BLaER1 (cell line): Measurements from ENCODE around the gene ERG.

Experiments used
- H3K27ac ChIP-seq: shearing (Covaris generic); formaldehyde crosslinking; 2 replicates; pipeline ENCODE4 v1.8.1; 2022
- H3K27me3 ChIP-seq: shearing (Covaris generic); formaldehyde crosslinking; 2 replicates; pipeline ENCODE4 v1.8.1; 2022
- H3K36me3 ChIP-seq: shearing (Covaris generic); formaldehyde crosslinking; 2 replicates; pipeline ENCODE4 v1.8.1; 2022
- H3K4me1 ChIP-seq: shearing (Covaris generic); formaldehyde crosslinking; 2 replicates; pipeline ENCODE4 v1.8.1; 2022
- H3K4me2 ChIP-seq: shearing (Covaris generic); formaldehyde crosslinking; 2 replicates; pipeline ENCODE4 v1.8.1; 2022
- H3K4me3 ChIP-seq: shearing (Covaris generic); formaldehyde crosslinking; 2 replicates; pipeline ENCODE4 v1.8.1; 2022
- H3K9ac ChIP-seq: shearing (Covaris generic); formaldehyde crosslinking; 2 replicates; pipeline ENCODE4 v1.8.1; 2022
- H3K9me3 ChIP-seq: shearing (Covaris generic); formaldehyde crosslinking; 2 replicates; pipeline ENCODE4 v1.8.1; 2022
- H4K20me1 ChIP-seq: shearing (Covaris generic); formaldehyde crosslinking; 2 replicates; pipeline ENCODE4 v1.8.1; 2022
- Cebpa-rat ChIP-seq: shearing (Covaris generic); IDR thresholded peaks from 2 replicates; pipeline ENCODE4 v1.8.1; 2022

Gene ERG

GRCh38 chr21:38443110-38443509 is 55.2 kb downstream of the ERG start:
- H3K9me3 ChIP-seq: no peaks in the 10 kb centered on the region
- H3K4me2 ChIP-seq: peak overlapping the region; percentile 37
- peaks cover 35% of the 10 kb centered on the region for H4K20me1 ChIP-seq
- H3K36me3 ChIP-seq: peaks cover 70% of the 10 kb centered on the region
- TF ChIP-seq Cebpa-rat: no peak
- H3K4me3 ChIP-seq: no peak overlapping the region
- H3K9ac ChIP-seq: no peak overlapping the region
- peaks cover 100% of the 10 kb centered on the region for H3K4me1 ChIP-seq
- H3K27ac ChIP-seq: peak overlapping the region; percentile 14; the same call in 1 of the 2 replicates
- no peaks in the 10 kb centered on the region for H3K27me3 ChIP-seq

DNA sequence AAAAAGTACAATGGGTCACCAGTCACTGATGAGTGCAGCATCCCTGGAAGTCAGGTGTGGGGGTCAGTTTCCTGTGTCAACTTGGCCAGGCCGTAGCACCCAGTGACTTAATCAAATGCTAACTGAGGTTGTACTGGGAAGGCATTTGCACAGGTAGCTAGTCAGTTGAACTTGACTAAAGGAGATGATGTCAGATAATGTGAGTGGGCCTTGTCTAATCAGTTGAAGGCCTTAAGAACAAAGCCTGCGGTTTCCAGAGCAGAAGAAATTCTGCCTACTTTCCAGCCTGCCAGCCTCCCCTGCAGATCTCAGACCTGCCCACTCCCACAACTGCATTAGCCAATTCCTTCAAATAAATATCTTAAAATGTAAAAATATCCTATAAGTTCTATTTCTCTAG is 57.1 kb downstream of the ERG start:
- TF ChIP-seq Cebpa-rat: no peak
- Histone ChIP-seq H3K9me3 (no peaks in the 10 kb centered on the region), H3K4me2 (peak overlapping the region; percentile 76), H4K20me1 (peaks cover 17% of the 10 kb centered on the region; the same call in 1 of the 2 replicates), H3K27ac (peak overlapping the region; percentile 87), H3K4me1 (peaks cover 100% of the 10 kb centered on the region), H3K4me3 (no peak overlapping the region), H3K9ac (peak overlapping the region; percentile 73; the same call in 1 of the 2 replicates), H3K27me3 (no peaks in the 10 kb centered on the region), H3K36me3 (peaks cover 81% of the 10 kb centered on the region)

GRCh38 chr21:38440746-38441145 is 57.5 kb downstream of the ERG start:
- peak overlapping the region; percentile 29; the same call in 1 of the 2 replicates for H3K4me3 ChIP-seq

GRCh38 chr21:38439957-38440356 is 58.3 kb downstream of the ERG start:
- no peaks in the 10 kb centered on the region for H3K27me3 ChIP-seq
- peaks cover 70% of the 10 kb centered on the region for H3K36me3 ChIP-seq
- H3K4me2 ChIP-seq: peak overlapping the region; percentile 76
- no peak for TF ChIP-seq Cebpa-rat
- H3K4me1 ChIP-seq: peaks cover 100% of the 10 kb centered on the region
- H3K9me3 ChIP-seq: no peaks in the 10 kb centered on the region
- peak overlapping the region; percentile 87 for H3K27ac ChIP-seq
- peaks cover 5% of the 10 kb centered on the region; the same call in 1 of the 2 replicates for H4K20me1 ChIP-seq
- H3K4me3 ChIP-seq: 0 out of 2 replicates have a peak overlapping the region, but pooled peaks have one; percentile 23
- H3K9ac ChIP-seq: peak overlapping the region; percentile 73

More at GRCh38 chr21:38440746-38441145, 57.5 kb downstream of the ERG start:
- no peak for TF ChIP-seq Cebpa-rat
- Histone ChIP-seq H3K27me3 (no peaks in the 10 kb centered on the region), H3K4me2 (peak overlapping the region; percentile 76), H3K27ac (peak overlapping the region; percentile 87), H4K20me1 (peaks cover 13% of the 10 kb centered on the region; the same call in 1 of the 2 replicates), H3K9ac (peak overlapping the region; percentile 73), H3K4me1 (peaks cover 100% of the 10 kb centered on the region), H3K9me3 (no peaks in the 10 kb centered on the region), H3K36me3 (peaks cover 78% of the 10 kb centered on the region)

DNA sequence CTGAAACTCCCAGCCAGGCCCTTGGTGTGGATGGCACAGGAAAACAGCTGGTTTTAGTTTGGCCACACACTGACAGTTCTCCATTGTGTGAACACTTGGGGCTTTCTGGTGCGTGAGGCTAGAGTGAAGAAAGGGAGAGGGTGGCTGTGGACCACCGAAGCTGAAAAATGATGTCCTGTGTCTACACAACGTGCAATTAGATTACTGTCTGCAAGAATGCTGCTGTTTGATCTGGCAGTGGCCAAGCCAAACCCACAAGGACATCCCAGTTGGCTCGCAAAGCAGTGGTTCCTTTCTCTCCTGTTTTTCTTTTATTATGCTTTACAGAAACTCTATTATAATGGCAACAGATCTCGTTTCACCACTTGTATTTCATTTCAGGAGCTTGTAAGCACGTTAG is 58.9 kb downstream of the ERG start:
- peaks cover 68% of the 10 kb centered on the region for H3K36me3 ChIP-seq
- H3K27me3 ChIP-seq: no peaks in the 10 kb centered on the region
- no peak overlapping the region for H3K4me3 ChIP-seq
- no peak for TF ChIP-seq Cebpa-rat
- peak overlapping the region; percentile 76 for H3K4me2 ChIP-seq
- H3K4me1 ChIP-seq: peaks cover 100% of the 10 kb centered on the region
- H4K20me1 ChIP-seq: no peaks in the 10 kb centered on the region
- H3K27ac ChIP-seq: peak overlapping the region; percentile 87
- H3K9ac ChIP-seq: peak overlapping the region; percentile 73
- H3K9me3 ChIP-seq: no peaks in the 10 kb centered on the region

GRCh38 chr21:38438462-38438893 is 59.8 kb downstream of the ERG start:
- no peak overlapping the region for H3K4me3 ChIP-seq
- H3K36me3 ChIP-seq: peaks cover 68% of the 10 kb centered on the region
- no peaks in the 10 kb centered on the region for H4K20me1 ChIP-seq
- peak overlapping the region; percentile 87 for H3K27ac ChIP-seq
- H3K9me3 ChIP-seq: no peaks in the 10 kb centered on the region
- no peak overlapping the region; the same call in 1 of the 2 replicates for H3K9ac ChIP-seq
- no peaks in the 10 kb centered on the region for H3K27me3 ChIP-seq
- TF ChIP-seq Cebpa-rat: peak; percentile 65
- H3K4me1 ChIP-seq: peaks cover 100% of the 10 kb centered on the region
- peak overlapping the region; percentile 76 for H3K4me2 ChIP-seq

DNA sequence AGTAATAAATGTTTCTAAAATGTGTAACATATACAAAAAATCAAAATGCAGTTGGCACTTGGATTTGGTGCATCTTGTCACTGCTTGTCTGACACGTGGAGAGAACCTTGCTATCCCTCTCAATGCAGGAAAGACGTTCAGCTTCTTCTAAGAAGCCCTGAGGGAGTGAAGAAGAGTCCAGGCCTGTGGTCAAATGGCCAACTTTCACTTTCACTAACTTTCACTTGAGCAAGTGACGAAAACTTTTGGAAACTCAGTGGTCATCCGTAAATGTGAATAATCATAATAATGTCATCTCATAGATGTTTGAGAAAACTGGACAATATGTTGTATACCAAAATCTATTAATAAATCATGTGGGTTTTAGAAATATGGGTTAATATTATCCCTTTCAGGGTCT is 61.9 kb downstream of the ERG start:
- H3K27ac ChIP-seq: peak overlapping the region; percentile 87
- H4K20me1 ChIP-seq: no peaks in the 10 kb centered on the region
- TF ChIP-seq Cebpa-rat: no peak
- peak overlapping the region; percentile 76 for H3K4me2 ChIP-seq
- no peaks in the 10 kb centered on the region for H3K9me3 ChIP-seq
- no peaks in the 10 kb centered on the region for H3K27me3 ChIP-seq
- peaks cover 70% of the 10 kb centered on the region for H3K36me3 ChIP-seq
- peak overlapping the region; percentile 81; the same call in 1 of the 2 replicates for H3K9ac ChIP-seq
- H3K4me3 ChIP-seq: peak overlapping the region; percentile 46
- H3K4me1 ChIP-seq: peaks cover 100% of the 10 kb centered on the region

DNA sequence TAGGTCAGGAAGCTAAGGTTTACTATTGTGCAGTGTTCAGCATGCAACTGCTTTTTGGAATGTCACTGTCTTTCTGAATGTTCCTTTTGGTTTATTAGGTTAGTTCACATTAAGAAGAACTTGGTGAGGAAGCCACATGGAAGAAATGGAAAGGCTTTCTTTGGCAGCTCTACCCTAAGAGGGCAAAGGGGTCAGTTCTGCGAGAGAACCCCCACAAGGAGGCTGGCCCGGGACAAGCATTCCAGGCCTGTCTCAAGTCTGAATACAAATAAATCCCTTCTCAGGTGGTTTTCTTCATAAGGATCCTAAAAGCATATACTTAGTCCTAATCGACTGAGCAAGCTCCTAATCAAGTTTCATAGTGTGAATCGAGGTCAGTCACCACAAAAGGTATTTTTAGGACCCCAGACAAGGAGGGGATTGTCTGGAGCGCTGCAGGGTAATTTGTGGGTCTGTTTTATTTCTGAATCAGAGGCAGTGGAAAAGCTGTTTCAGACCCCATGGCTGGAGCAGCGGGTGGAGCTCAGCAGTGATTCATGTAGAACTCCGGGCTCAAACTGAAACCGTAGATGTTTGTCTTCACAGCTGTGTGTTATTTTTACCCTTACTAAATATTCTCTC is 63.3 kb downstream of the ERG start:
- peak overlapping the region; percentile 76 for H3K4me2 ChIP-seq
- H3K9me3 ChIP-seq: no peaks in the 10 kb centered on the region
- no peaks in the 10 kb centered on the region for H3K27me3 ChIP-seq
- no peaks in the 10 kb centered on the region for H4K20me1 ChIP-seq
- H3K9ac ChIP-seq: peak overlapping the region; percentile 81
- no peak for TF ChIP-seq Cebpa-rat
- peaks cover 70% of the 10 kb centered on the region for H3K36me3 ChIP-seq
- H3K27ac ChIP-seq: peak overlapping the region; percentile 87
- H3K4me1 ChIP-seq: peaks cover 97% of the 10 kb centered on the region
- H3K4me3 ChIP-seq: peak overlapping the region; percentile 46

- H3K4me2 ChIP-seq: peak overlapping the region; percentile 76
- no peaks in the 10 kb centered on the region for H3K9me3 ChIP-seq
- H3K36me3 ChIP-seq: peaks cover 72% of the 10 kb centered on the region
- no peak overlapping the region for H3K4me3 ChIP-seq
- no peak for TF ChIP-seq Cebpa-rat
- H3K27me3 ChIP-seq: no peaks in the 10 kb centered on the region
- peak overlapping the region; percentile 81; the same call in 1 of the 2 replicates for H3K9ac ChIP-seq
- peak overlapping the region; percentile 87 for H3K27ac ChIP-seq
- H3K4me1 ChIP-seq: peaks cover 82% of the 10 kb centered on the region
- H4K20me1 ChIP-seq: no peaks in the 10 kb centered on the region
Measured at GRCh38 chr21:38433471-38433870, 64.8 kb downstream of the ERG start.

DNA sequence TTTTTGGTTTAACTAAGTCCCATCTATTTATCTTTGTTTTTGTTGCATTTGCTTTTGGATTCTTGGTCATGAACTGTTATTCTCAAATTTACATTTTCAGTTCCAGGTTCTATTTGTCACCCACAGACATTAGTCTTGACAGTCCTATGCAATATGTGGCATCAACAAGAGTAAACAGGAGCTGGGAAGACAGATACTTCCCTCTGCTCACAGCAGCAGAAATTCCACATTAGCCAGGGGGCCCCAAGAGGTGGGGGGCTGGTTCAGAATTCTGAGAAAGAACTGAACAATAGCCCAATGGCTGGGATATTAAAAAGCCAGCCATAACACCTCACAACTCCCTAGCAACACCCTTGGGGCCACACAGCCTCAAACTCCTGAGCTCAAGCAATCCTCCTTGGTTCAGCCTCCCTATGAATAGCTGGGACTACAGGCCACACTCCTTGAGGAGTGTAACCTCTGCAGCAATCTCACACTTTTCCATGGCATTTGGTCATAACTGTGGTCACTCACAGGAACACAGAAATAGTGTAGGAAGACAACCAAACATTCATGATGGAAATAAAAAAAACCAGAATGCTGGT is 67.8 kb downstream of the ERG start:
- Histone ChIP-seq H3K4me1 (peaks cover 81% of the 10 kb centered on the region), H3K9ac (no peak overlapping the region), H3K27ac (peak overlapping the region; percentile 87), H3K36me3 (peaks cover 86% of the 10 kb centered on the region), H3K4me3 (no peak overlapping the region), H3K9me3 (no peaks in the 10 kb centered on the region), H4K20me1 (no peaks in the 10 kb centered on the region), H3K27me3 (no peaks in the 10 kb centered on the region), H3K4me2 (no peak overlapping the region; the same call in 1 of the 2 replicates)
- no peak for TF ChIP-seq Cebpa-rat
